AG09309 (cell line): Measurements from ENCODE around the gene CEP250.

ENCODE experiments used
- DNase-seq: peaks from one replicate; pipeline ENCODE4 v3.0.0-alpha.2; 2010; ENCODE audit warnings: low read depth
- H3K4me3 ChIP-seq: 2 replicates; pipeline ENCODE4 v1.5.1; 2011; ENCODE audit warnings: mild to moderate bottlenecking, low read depth, low read length, moderate library complexity; ENCODE audit not compliant: control insufficient read depth
- CTCF ChIP-seq: IDR thresholded peaks from 2 replicates; pipeline ENCODE4 v1.5.1; 2011; ENCODE audit warnings: mild to moderate bottlenecking, low read depth, low read length, inconsistent platforms; ENCODE audit not compliant: insufficient read depth, control insufficient read depth; ENCODE audit errors: missing control alignments

CEP250 gene

GRCh38 chr20:35560105-35560511, 104.7 kb downstream of the CEP250 start:
- H3K4me3 ChIP-seq: no peak overlapping the region
- no peak for DNase-seq
- no peak for TF ChIP-seq CTCF

GRCh38 chr20:35560541-35560940, 105.1 kb downstream of the CEP250 start:
- no peak for TF ChIP-seq CTCF
- DNase-seq: no peak
- no peak overlapping the region for H3K4me3 ChIP-seq

GRCh38 chr20:35561268-35561667, 105.9 kb downstream of the CEP250 start:
- no peak overlapping the region for H3K4me3 ChIP-seq
- TF ChIP-seq CTCF: peak; percentile 38
- peak; percentile 1 for DNase-seq

GRCh38 chr20:35561671-35562070, 106.3 kb downstream of the CEP250 start:
- no peak for TF ChIP-seq CTCF
- no peak for DNase-seq
- no peak overlapping the region for H3K4me3 ChIP-seq

- TF ChIP-seq CTCF: no peak
- no peak overlapping the region for H3K4me3 ChIP-seq
- DNase-seq: no peak
Observed at GRCh38 chr20:35562541-35563110, 107.2 kb downstream of the CEP250 start.

- no peak for TF ChIP-seq CTCF
- no peak overlapping the region for H3K4me3 ChIP-seq
- no peak for DNase-seq
Observed at GRCh38 chr20:35563834-35564233, 108.4 kb downstream of the CEP250 start.

GRCh38 chr20:35564905-35565304, 109.5 kb downstream of the CEP250 start:
- TF ChIP-seq CTCF: no peak
- no peak overlapping the region for H3K4me3 ChIP-seq
- DNase-seq: no peak
